HG03095 (cell line): ENCODE measurements around the gene CD300LF.

Experiments
- ATAC-seq: cut with Tn5 transposase; IDR thresholded peaks from one replicate; pipeline ENCODE4 v1.9.1; 2021; ENCODE audit warnings: moderate library complexity; ENCODE audit not compliant: unreplicated experiment

Gene CD300LF

DNA sequence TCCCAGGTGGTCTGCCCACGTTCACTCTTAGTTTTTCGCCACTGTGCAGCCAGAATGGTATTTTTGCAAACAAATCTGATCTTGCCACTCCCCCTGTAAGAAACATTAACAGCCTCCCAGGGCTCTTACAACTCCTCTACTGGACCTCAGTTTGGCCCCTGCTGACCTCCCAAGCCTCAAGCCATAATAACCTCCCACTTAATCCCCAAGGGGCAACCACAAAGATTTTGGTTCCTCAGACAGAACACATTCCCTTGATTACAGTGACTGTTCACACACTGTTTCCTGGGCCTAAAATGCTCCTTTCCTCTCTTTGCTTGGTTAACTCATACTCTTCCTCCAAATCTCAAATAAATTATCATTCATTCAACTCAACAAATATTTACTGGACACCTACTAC is 67.7 kb downstream of the CD300LF start:
- ATAC-seq, result no peak

DNA sequence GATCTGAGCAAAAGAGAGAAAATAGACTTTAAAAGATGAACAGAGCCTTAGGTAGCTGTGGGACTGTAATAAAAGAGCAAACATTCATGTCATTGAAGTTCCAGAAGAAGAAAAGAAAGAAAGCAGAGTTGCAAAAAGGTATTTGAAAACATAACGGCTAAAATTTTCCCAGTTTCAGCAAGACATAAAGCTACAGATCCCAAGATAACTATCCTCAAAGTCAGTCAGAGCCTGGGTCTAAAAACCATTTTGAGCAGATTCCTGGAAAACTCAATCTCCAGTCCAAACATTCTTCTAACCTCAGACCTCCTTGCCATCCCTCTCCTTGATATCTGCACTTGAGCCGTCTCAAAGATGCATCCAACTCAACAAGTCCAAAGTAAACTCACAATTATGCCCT is 68.3 kb downstream of the CD300LF start:
- ATAC-seq, result no peak
